CD4-positive, alpha-beta T cell treated with Interleukin-15 for 1 hour (primary cell): ENCODE results near the gene BRIP1.
"Not testable (repeated sequence)": the region's sequence is repeated elsewhere in the genome, so short reads cannot be mapped to it uniquely, and the experiment has no call there.

Source experiments
- DNase-seq: peaks from one replicate; pipeline ENCODE4 v3.0.0-alpha.2; 2020

Gene BRIP1

DNA sequence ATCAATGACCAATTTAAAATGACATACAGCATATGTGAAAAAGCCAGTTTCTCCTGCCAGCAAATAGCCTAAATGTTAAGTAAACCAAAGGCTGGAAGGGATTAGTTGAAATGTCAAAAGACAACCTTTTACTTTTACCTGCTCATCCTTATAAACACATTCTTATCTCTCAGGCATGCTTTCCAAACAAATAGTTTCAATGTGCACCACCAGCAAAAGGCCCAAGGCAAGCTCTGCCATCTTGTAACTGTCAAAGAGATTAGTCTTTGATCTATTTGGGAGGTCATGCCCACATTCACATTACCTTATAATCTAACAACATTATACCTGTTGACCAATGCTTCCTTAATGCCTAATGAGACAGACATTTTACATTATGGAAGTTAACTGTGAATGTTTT, 140.1 kb downstream of the BRIP1 start:
- no peak for DNase-seq

DNA sequence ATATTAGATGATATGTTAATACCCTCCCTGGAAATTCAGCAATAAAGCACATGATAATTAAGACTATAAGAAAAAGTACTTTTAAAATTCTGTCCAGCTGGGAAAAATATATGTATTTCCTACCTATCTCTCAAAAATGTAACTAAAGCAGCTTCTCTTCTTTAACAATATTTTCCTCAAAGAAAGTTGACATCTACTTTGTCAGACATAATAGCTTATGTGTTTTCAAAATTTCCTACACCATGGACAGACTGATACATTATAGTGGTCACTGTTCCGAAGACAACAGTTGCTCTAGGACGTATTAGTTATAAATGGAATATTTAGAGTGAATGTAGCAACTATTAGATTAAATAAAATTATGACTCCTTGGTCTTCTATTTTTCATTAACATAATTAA, 140.9 kb downstream of the BRIP1 start:
- DNase-seq = no peak

DNA sequence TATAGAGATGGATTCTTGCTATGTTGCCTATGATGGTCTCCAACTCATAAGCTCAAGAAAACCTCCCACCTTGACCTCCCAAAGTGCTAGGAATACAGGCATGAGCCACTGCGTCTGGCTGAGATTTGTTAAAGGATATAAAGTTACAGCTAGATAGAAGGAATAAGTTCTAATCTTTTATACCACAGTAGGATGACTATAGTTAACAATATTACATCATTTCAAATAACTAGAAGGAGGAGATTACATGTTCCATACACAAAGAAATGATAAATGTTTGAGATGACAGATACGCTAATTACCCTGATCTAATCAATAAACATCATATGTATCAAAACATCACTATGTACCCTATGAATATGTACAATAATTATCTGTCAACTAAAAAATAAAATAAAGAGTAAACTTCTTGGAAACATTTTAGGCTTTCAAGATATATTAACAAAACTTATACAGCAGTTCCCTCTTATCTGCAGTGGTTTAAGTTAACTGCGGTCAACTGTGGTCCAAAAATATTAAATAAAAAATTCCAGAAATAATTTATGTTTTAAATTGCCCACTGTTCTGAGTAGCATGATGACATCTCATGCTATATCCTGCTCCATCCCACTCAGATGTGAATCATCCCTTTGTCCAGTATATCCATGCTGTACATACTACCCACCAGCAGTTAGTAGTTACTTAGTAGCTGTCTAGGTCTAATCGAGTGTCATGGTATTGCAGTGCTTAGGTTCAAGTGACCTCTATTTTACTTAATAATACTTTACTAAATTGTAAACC, 143.1 kb downstream of the BRIP1 start:
- no peak for DNase-seq

DNA sequence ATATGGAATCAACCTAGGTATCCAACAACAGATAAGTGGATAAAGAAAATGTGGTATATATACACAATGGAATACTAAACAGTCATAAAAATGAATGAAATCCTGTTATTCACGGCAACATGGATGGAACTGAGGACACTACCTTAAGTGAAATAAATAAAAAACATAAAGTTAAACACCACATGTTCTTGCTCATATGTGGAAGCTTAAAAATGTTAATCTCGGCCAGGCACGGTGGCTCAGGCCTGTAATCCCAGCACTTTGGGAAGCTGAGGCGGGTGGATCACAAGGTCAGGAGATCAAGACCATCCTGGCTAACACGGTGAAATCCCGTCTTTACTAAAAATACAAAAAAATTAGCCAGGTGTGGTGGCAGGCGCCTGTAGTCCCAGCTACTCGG, 144.1 kb downstream of the BRIP1 start:
- not testable (repeated sequence) for DNase-seq

DNA sequence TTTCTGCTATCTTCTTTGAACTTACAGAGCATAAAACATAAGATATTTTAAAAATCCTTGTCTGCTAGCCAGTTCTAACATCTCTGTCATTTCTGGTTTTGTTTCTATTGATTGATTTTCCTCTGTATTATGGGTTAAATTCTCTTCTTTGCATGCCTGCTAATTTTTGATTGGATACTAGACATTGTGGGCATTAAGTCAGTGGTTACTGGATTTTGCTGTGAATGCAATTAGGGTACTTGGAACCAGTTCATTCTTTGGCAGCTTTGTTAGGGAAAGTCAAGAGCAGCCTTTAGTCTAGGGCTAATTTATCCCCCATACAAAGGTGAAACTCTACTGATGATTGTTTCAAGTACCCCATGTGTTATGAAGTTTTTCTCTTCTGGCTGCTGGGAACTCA, 145.3 kb downstream of the BRIP1 start:
- DNase-seq = no peak

DNA sequence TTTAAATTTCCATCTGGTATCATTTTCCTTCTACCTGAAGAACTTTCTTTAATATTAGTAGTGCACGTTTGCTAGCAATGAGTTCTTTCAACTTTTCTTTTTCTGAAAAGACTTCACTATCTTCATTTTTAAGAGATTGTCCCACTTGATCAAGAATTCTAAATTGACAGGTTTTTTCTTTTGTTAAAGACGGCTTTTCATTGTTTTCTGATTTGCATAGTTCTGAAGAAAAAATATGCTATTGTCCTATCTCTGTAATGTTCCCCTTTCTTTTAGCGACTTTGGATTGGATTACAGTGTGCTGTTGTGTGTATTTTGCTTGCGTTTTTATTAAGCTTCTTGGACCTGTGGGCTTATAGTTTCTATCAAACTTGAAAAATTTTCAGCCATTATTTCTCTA, 146.0 kb downstream of the BRIP1 start:
- no peak for DNase-seq

DNA sequence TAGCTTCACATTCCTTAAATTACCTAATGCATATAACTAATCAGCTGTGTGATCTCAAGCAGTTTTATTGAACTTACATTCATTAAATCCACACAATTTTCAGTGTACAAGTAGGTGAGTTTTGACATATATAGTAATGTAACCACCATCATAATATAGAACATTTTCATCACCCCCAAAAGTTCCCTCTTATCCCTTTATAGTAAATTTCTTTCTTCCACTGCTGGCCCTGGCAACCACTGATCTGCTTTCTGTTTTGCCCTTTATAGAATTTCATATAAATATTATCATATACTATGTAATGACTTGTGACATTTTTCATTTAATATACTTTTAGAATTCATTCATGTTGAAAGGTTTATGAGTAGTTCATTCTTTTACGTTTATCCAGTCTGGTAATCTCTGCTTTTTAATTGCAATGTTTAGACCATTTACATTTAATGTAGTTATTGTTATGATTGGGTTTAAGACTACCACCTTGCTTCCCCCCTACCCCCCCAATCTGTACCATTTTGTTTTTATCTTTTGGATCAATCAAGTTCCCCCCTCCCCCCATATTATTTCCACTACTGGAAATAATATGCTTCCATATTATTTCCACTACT, 147.0 kb downstream of the BRIP1 start:
- no peak for DNase-seq

DNA sequence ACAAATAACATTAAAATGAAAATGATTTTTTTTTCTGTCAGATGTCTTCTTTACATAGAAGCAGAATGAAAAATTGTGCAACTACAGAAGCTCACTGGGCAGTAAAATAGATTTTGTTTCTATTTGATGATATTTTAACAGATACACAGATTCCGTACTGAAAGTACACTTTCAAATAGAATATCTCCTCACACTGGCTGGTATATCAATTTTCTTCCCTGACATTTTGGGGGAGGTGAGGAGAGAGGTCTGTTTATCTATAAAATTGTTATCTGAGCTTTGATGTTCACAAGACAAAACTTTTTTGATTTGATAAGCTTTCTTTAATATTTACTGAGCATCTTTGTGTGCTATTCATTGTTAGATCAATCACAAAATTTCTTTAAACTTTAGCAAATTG, 148.0 kb downstream of the BRIP1 start:
- DNase-seq = no peak

DNA sequence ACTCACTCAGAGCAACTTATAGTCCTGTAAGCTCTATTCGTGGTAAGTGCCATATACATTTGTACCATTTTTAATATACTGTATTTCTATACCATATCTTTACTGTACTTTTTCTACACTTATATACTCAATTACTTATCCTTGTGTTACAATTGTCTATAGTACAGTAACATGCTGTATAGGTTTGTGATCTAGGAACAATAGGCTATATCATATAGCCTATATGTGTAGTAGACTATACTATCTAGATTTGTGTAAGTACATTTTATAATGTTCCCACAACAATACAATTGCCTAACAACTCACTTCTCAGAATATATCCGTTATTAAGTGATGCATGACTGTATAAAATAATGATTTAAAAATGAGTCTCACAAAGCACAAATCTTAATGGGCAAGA, 149.0 kb downstream of the BRIP1 start:
- no peak for DNase-seq

DNA sequence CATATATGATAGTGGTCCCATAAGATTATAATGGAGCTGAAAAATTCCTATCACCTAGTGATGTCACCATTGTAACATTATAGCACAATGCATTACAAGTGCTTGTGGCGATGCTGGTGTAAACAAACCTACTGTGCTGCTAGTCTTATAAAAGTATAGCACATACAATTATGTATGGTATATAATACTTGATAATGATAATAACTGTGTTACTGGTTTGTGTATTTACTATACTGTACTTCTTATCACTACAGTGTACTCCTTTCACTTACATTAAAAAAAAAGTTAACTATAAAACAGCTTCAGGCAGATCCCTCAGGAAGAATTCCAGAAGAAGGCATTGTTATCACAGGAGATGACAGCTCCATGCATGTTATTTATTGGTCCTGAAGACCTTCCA, 150.3 kb downstream of the BRIP1 start:
- DNase-seq = no peak

DNA sequence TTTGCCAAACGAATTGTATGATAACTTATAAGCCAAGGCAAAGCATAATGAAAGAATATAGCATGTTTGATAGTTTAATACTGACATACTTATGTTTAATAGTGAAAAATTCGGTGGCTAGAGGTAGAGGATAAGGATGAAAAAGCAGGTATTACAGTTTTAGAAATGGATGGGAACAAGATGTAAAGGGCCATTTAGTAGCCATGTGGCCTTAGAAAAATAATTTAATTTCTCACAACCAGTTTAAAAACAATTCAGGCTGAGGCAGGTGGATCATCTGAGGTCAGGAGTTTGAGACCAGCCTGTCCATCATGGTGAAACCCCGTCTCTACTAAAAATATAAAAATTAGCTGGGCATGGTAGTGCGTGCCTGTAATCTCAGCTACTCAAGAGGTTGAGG, 152.8 kb downstream of the BRIP1 start:
- no peak for DNase-seq

DNA sequence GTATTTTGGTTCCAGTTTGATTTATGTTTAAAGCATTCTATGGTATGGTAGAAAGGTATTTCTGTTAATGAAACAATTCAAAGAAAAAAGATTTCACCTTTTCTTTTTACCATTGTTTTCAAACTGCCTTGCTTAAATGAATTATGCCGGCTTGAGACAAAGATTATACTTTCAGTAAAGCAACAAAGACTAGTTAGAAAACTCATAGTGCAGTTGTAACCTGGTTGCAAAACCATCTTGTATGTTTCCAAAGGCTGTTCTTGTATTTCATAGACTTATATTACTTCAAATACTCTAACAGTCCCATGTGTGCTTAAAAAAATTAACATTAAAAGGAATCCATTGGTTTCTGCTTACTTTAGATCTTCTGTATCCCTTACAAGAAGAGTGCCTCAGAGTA, 153.8 kb downstream of the BRIP1 start:
- DNase-seq = no peak

DNA sequence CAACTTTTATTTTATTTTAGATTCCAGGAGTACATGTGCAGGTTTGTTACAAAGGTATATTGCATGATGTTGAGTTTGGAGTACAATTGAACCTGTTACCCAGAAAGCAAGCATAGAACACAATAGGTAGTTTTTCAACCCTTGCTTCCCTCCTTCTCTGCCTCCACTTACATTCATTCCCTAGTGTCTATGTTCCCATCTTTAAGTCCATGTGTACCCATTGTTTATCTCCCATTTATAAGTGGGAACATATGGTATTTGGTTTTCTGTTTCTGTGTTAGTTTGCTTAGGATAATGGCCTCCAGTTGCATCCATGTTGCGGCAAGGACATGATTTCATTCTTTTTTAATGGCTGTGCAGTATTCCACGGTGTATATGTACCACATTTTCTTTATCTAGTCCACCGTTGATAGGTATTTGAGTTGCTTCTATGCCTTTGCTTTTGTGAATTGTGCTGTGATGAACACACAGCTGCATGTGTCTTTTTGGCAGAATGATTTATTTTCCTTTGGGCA, 158.3 kb downstream of the BRIP1 start:
- no peak for DNase-seq

DNA sequence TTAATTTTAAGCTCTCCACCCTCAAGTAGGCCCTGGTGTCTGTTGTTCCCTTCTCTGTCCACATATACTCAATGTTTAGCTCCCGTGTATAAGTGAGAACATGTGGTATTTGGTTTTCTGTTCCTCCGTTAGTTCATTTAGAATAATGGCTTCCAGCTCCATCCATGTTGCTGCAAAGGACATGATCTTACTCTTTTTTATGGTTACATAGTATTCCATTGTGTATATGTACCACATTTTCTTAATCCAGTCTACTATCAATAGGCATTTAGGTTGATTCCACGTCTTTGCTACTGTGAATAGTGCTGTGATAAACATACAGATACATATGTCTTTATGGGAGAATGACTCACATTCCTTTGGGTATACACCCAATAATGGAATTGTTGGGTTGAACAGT, 160.9 kb downstream of the BRIP1 start:
- DNase-seq = no peak

DNA sequence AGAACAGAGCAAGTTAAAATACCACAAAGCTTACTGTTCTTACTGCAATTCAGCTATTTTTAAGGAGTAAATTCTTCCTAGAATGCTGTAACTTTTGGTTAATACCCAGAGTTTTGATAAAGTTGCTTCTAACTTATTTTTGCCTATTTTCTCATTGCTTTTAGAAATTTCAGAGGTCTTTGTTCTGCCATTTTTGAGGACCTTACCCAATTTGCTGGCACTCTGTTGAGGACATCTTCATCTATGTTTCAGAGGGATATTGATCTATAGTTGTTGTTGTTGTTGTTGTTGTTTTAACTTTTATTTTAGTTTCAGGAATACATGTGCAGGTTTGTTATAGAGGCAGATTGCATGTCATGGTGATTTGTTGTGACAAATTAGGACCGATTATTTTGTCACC, 161.3 kb downstream of the BRIP1 start:
- DNase-seq = no peak

DNA sequence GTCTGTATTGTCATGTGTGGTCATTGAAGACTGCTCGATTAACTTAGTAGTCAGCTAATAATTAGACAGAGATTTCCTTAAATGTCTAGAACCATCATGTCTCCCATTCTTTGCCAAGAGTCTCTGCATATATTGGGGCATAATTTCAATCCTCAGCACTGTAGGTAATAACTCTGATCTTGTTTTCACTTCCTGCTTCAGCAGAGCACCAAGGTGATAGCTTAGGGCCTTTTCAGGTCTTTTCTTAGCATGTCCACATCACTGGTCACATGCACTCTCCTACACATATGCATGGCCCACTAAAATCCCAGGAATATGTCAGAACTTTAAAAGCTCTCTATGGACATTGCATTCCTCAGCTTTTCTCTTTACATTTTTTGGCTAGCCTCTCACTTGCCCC, 162.0 kb downstream of the BRIP1 start:
- DNase-seq = no peak

DNA sequence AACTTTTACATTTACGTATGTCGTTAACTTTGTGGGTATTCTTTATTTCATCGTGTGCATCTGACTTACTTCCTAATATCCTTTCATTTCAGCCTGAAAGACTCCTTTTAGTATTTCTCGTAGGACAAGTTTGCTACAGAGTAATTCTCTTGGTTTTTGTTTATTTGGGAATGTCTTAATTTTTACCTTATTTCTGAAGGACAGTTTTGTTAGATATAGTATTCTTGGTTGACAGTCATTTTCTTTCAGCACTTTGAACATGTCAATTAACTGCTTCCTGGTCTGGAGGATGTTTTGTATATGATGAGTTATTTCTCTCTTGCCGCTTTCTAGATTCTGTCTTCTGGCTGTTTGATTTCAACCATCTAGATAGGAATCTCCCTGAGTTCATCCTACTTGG, 163.1 kb downstream of the BRIP1 start:
- no peak for DNase-seq

DNA sequence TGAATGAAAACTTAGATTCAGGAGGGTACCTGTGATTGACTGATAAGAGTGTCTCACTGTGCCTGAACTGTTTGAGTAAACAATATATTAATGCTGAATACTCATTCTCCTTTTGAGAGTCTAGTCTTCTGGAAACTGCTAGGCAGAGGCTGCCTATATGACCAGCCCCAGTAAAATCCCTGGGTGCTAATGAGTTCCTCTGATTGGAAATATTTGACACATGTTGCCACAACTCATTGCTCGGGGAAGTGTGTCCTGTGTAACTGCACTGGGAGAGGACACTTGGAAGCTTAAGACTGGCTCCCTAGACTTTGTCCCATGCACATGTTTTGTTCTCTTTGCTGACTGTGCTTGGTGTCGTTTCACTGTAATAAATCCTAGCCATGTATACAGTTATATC, 163.6 kb downstream of the BRIP1 start:
- no peak for DNase-seq

DNA sequence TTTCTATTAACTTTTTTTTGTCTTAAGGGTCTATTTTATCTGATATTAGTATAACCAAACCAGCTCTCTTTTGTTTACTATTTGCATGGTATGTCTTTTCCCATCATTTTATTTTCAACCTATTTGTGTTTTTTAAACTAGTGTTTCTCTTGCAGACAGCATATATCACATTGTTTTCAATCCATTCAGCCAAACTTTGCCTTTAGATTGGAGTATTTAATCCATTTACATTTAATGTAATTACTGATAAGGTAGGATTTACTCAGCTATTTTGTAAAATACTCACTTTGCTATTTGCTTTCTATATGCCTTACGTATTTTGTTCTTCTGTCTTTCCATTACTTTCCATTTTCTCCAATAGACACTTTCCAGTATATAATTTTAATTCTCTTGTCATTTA, 164.3 kb downstream of the BRIP1 start:
- no peak for DNase-seq

DNA sequence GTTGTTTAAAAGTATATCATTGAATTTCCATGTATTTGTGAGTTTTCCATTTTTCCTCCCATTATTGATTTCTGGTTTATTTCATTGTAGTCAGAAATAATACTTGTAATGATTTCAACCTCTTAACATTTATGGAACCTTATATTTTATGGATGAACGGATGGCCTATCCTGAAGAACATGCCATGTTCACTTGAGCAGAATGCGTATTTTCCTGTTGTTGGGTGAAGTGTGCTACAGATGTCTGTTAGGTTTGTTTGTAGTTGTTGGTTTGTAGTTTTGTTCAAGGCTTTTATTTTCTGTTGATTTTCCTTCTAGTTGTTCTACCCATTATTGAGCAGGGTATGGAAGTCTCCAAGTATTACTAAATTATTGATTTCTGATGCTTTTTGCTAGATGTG, 165.1 kb downstream of the BRIP1 start:
- DNase-seq = no peak

DNA sequence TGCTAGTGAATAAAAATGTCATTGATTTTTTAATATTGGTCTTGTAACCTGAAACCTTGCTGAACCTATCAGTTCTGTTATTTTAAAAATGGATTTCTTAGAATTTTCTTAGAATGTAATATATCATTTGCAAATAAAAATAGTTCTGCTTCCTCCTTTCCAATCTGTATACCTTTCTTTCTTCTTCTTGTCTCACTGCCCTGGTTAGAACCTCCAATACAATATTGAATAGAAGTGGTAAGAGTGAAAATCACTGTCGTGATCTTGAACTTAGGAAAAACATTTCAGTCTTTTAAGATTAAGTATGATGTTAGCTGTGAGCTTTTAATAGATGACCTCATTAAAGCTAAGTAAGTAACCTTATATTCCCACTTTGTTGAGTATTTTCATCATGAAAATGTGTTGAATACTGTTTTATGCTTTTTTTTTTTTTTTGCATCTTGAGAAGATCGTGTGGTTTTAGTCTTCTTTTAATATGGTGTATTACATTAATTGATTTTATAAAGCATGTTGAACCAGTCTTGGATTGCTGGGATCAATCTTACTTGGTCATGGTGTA, 167.5 kb downstream of the BRIP1 start:
- no peak for DNase-seq

DNA sequence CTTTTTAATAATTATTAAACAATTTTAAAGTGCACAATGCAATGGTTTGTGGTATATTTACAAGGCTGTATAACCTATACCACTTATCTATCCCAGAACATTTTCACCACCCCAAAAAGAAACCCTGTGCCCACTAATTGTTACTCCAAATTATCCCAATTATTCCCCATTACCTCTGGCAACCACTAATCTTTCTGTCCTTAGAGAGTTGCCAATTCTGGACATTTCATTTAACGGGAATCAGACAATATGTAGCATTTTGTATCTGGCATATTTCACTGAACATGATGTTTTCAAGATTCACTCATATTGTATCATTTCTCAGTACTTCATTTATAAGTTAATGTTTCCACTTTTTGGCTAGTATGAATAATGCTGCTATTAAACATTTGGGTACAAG, 169.2 kb downstream of the BRIP1 start:
- no peak for DNase-seq

DNA sequence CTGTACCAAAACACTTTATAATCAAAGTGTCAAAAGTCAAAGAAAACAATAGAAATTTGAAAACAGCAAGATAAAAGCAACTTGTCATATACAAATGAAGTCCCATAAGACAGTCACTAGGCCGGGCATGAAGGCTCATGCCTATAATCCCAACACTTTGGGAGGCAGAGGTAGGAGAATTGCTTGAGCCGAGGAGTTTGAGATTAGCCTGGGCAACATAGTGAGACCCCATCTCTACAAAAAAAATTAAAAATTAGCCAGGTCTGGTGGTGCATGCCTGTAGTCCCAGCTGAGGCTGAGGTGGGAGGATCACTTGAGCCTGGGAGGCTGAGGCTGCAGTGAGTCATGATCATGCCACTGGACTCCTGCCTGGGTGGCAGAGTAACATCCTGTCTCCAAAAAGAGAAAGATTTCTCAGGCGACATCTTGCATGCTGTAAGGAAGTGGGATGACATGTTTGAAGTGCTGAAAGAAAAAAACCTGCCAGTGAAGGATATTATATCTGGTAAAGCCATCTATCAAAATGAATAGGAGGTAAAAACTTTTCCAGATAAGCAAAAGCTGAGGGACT, 173.6 kb downstream of the BRIP1 start:
- no peak for DNase-seq

DNA sequence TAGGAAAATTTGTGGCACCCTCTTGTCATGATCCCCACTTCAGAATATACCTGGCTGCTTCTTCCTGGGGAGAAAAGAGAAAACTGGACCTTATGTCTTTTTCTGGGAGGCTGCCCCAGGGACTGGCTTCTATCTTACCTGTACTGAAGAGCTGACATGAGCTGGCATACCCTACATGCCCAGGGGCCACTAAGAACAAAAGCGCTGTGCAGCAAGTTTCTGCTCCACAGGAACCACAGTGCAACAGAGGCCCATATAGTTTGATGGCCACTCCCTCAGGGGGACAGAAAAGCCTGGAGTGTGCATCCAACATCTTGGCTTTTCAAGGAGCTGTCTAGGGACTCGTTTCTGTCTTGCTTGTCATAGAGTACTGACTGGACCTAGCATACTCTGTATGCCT, 175.6 kb downstream of the BRIP1 start:
- no peak for DNase-seq
